Astrocyte (in vitro differentiated cells and primary cell): ENCODE results near the gene TMEM256.

Experiments used
- CTCF ChIP-seq: IDR thresholded peaks from 2 replicates; pipeline ENCODE4 v1.5.1; 2011; ENCODE audit warnings: low read depth, mild to moderate bottlenecking, inconsistent platforms, low read length, moderate library complexity; ENCODE audit not compliant: insufficient read depth
- EZH2 ChIP-seq: IDR thresholded peaks from 2 replicates; pipeline ENCODE4 v1.6.1; 2012; ENCODE audit warnings: mild to moderate bottlenecking, low read length, inconsistent platforms; ENCODE audit not compliant: insufficient read depth

DNA sequence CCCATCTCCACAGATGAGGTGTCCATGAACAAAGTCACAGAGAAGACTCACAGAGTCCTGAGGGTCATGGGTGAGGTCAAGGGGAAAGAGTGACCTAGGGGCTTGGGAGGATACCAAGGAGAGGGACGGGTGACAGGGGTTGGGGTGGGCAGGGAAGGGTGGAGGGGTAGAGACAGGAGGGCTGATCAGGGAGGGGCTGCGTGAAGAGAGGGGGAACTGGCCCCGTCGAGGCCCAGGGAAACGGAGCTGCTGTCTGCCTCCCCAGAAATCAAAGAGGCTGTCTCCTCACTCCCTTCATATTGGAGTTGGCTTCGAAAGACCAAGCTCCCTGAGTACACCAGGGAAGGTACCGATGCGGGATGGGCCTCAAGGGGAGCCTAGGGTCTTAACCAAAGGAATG, 48.3 kb downstream of the TMEM256 start:
- TF ChIP-seq CTCF (no peak), EZH2 (no peak)
